ENCODE measurements around the gene SLC10A1.

The SLC10A1 gene

GRCh38 chr14:69811227-69811867 lies 14.3 kb upstream of the SLC10A1 start:
- DNase-seq (ENCODE audit: low read depth) = no peak
- H3K4me3 ChIP-seq (ENCODE audit: low read length) = no peak overlapping the region
- TF ChIP-seq CTCF (conservative IDR thresholded peaks at IDR 0.05; ENCODE audit: low read length) = no peak

GRCh38 chr14:69808919-69809808 lies 12.1 kb upstream of the SLC10A1 start:
- H3K4me3 ChIP-seq (ENCODE audit: low read length) = no peak overlapping the region
- TF ChIP-seq CTCF (conservative IDR thresholded peaks at IDR 0.05; ENCODE audit: low read length) = no peak
- DNase-seq (ENCODE audit: low read depth) = no peak

GRCh38 chr14:69807192-69807591 lies 10.2 kb upstream of the SLC10A1 start:
- TF ChIP-seq CTCF (conservative IDR thresholded peaks at IDR 0.05; ENCODE audit: low read length) = no peak
- no peak for DNase-seq (ENCODE audit: low read depth)
- no peak overlapping the region for H3K4me3 ChIP-seq (ENCODE audit: low read length)

- no peak overlapping the region for H3K4me3 ChIP-seq (ENCODE audit: low read length)
- no peak for TF ChIP-seq CTCF (conservative IDR thresholded peaks at IDR 0.05; ENCODE audit: low read length)
- DNase-seq (ENCODE audit: low read depth) = no peak
These were observed 7.9 kb upstream of the SLC10A1 start for GRCh38 chr14:69804902-69805301.

GRCh38 chr14:69803753-69804152 lies 6.7 kb upstream of the SLC10A1 start:
- TF ChIP-seq CTCF (conservative IDR thresholded peaks at IDR 0.05; ENCODE audit: low read length) = no peak
- no peak overlapping the region for H3K4me3 ChIP-seq (ENCODE audit: low read length)
- no peak for DNase-seq (ENCODE audit: low read depth)

- no peak for TF ChIP-seq CTCF (conservative IDR thresholded peaks at IDR 0.05; ENCODE audit: low read length)
- H3K4me3 ChIP-seq (ENCODE audit: low read length) = no peak overlapping the region
- no peak for DNase-seq (ENCODE audit: low read depth)
These were observed 1.3 kb upstream of the SLC10A1 start for GRCh38 chr14:69798339-69798735.
